Measurements from ENCODE around the gene DYNC1I1.

The DYNC1I1 gene

GRCh38 chr7:96118449-96119001, 346.2 kb downstream of the DYNC1I1 start:
- FAIRE-seq (no peak), DNase-seq (ENCODE audit: insufficient read length, low spot score) (no peak)

GRCh38 chr7:96120445-96121225, 348.3 kb downstream of the DYNC1I1 start:
- no peak for DNase-seq (ENCODE audit: insufficient read length, low spot score)
- FAIRE-seq, result no peak

- FAIRE-seq, result no peak
- DNase-seq (ENCODE audit: insufficient read length, low spot score), result no peak
Measured at GRCh38 chr7:96121752-96122151, 349.4 kb downstream of the DYNC1I1 start.

- no peak for FAIRE-seq
- no peak for DNase-seq (ENCODE audit: insufficient read length, low spot score)
Measured at GRCh38 chr7:96122746-96123145, 350.4 kb downstream of the DYNC1I1 start.

GRCh38 chr7:96126382-96126781, 354.0 kb downstream of the DYNC1I1 start:
- FAIRE-seq, result peak; percentile 33

GRCh38 chr7:96127746-96128145, 355.4 kb downstream of the DYNC1I1 start:
- no peak for DNase-seq (ENCODE audit: insufficient read length, low spot score)
- no peak for FAIRE-seq

More at GRCh38 chr7:96126382-96126781, 354.0 kb downstream of the DYNC1I1 start:
- DNase-seq (ENCODE audit: insufficient read length, low spot score), result no peak

- DNase-seq (ENCODE audit: insufficient read length, low spot score), result no peak
- FAIRE-seq, result no peak
Measured at GRCh38 chr7:96131525-96131924, 359.2 kb downstream of the DYNC1I1 start.

- FAIRE-seq (no peak), DNase-seq (ENCODE audit: insufficient read length, low spot score) (no peak)
Measured at GRCh38 chr7:96135241-96135640, 362.9 kb downstream of the DYNC1I1 start.

- DNase-seq (ENCODE audit: insufficient read length, low spot score) (no peak), FAIRE-seq (no peak)
Measured at GRCh38 chr7:96136600-96137239, 364.4 kb downstream of the DYNC1I1 start.

- DNase-seq (ENCODE audit: insufficient read length, low spot score), result no peak
Measured at GRCh38 chr7:96143495-96144259, 371.3 kb downstream of the DYNC1I1 start.

GRCh38 chr7:96144260-96144526, 371.8 kb downstream of the DYNC1I1 start:
- no peak for DNase-seq (ENCODE audit: insufficient read length, low spot score)
- FAIRE-seq, result no peak

More at GRCh38 chr7:96143495-96144259, 371.3 kb downstream of the DYNC1I1 start:
- no peak for FAIRE-seq
